Nephron (organoid): ENCODE results near the gene GARNL3.

Experiments
- H3K27ac Mint-ChIP-seq, 3 experiments: 2 replicates each; pipeline ENCODE4 v1.8.0; 2020; ENCODE audit warnings: mixed read lengths in 3 of 3, mild to moderate bottlenecking in 2 of 3, moderate library complexity in 1 of 3
- H3K27me3 Mint-ChIP-seq: 2 replicates; pipeline ENCODE4 v1.8.0; 2021; ENCODE audit warnings: low read depth, mild to moderate bottlenecking, moderate library complexity, mixed read lengths
- H3K36me3 Mint-ChIP-seq: 2 replicates; pipeline ENCODE4 v1.8.0; 2020; ENCODE audit warnings: low read depth, mixed read lengths
- H3K4me1 Mint-ChIP-seq: 2 replicates; pipeline ENCODE4 v1.8.0; 2020; ENCODE audit warnings: mixed read lengths
- H3K4me3 Mint-ChIP-seq, 3 experiments: 2 replicates each; pipeline ENCODE4 v1.8.0; 2020; ENCODE audit warnings: mild to moderate bottlenecking in 3 of 3, mixed read lengths in 3 of 3, moderate library complexity in 2 of 3
- H3K9me3 Mint-ChIP-seq: 2 replicates; pipeline ENCODE4 v1.8.0; 2020; ENCODE audit warnings: mixed read lengths
- TF ChIP-seq, protein P1 (sequence below), 3 experiments: fragments of 200-600 bp; sonication (generic); IDR thresholded peaks; one replicate each; pipeline ENCODE4 v1.5.0; 2021; ENCODE audit warnings: antibody characterized with exemption in 3 of 3; ENCODE audit not compliant: unreplicated experiment in 3 of 3

GARNL3 gene

GRCh38 chr9:127252410-127253318, 11.9 kb upstream of the GARNL3 start:
- peaks cover 3% of the 10 kb centered on the region for H3K4me1 Mint-ChIP-seq
- H3K27ac Mint-ChIP-seq: no peak overlapping the region
- no peak overlapping the region for H3K4me3 Mint-ChIP-seq
- peaks cover 27% of the 10 kb centered on the region for H3K36me3 Mint-ChIP-seq
- TF ChIP-seq, protein P1, sequence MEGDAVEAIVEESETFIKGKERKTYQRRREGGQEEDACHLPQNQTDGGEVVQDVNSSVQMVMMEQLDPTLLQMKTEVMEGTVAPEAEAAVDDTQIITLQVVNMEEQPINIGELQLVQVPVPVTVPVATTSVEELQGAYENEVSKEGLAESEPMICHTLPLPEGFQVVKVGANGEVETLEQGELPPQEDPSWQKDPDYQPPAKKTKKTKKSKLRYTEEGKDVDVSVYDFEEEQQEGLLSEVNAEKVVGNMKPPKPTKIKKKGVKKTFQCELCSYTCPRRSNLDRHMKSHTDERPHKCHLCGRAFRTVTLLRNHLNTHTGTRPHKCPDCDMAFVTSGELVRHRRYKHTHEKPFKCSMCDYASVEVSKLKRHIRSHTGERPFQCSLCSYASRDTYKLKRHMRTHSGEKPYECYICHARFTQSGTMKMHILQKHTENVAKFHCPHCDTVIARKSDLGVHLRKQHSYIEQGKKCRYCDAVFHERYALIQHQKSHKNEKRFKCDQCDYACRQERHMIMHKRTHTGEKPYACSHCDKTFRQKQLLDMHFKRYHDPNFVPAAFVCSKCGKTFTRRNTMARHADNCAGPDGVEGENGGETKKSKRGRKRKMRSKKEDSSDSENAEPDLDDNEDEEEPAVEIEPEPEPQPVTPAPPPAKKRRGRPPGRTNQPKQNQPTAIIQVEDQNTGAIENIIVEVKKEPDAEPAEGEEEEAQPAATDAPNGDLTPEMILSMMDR (IDR thresholded peaks at IDR 0.05; ENCODE audit: unreplicated experiment in 3 of 3): no peak
- H3K9me3 Mint-ChIP-seq: no peaks in the 10 kb centered on the region
- H3K27me3 Mint-ChIP-seq: no peaks in the 10 kb centered on the region

GRCh38 chr9:127253446-127253845, 11.1 kb upstream of the GARNL3 start:
- H3K9me3 Mint-ChIP-seq: no peaks in the 10 kb centered on the region
- H3K4me3 Mint-ChIP-seq: no peak overlapping the region
- H3K4me1 Mint-ChIP-seq: peaks cover 5% of the 10 kb centered on the region
- H3K27ac Mint-ChIP-seq: no peak overlapping the region
- TF ChIP-seq, protein P1 (IDR thresholded peaks at IDR 0.05; ENCODE audit: unreplicated experiment in 3 of 3): no peak
- H3K36me3 Mint-ChIP-seq: peaks cover 27% of the 10 kb centered on the region
- no peaks in the 10 kb centered on the region for H3K27me3 Mint-ChIP-seq

- Mint-ChIP-seq H3K36me3 (peaks cover 19% of the 10 kb centered on the region), H3K4me3 (no peak overlapping the region), H3K27ac (no peak overlapping the region), H3K27me3 (peaks cover 3% of the 10 kb centered on the region), H3K4me1 (peaks cover 14% of the 10 kb centered on the region), H3K9me3 (no peaks in the 10 kb centered on the region)
- TF ChIP-seq, protein P1 (IDR thresholded peaks at IDR 0.05; ENCODE audit: unreplicated experiment in 3 of 3): no peak
Measured at GRCh38 chr9:127255692-127256091, 8.9 kb upstream of the GARNL3 start.

- TF ChIP-seq, protein P1 (IDR thresholded peaks at IDR 0.05; ENCODE audit: unreplicated experiment in 3 of 3): no peak
- peaks cover 14% of the 10 kb centered on the region for H3K4me1 Mint-ChIP-seq
- no peak overlapping the region for H3K4me3 Mint-ChIP-seq
- peaks cover 19% of the 10 kb centered on the region for H3K36me3 Mint-ChIP-seq
- H3K9me3 Mint-ChIP-seq: no peaks in the 10 kb centered on the region
- no peak overlapping the region for H3K27ac Mint-ChIP-seq
- peaks cover 3% of the 10 kb centered on the region for H3K27me3 Mint-ChIP-seq
Measured at GRCh38 chr9:127256324-127256723, 8.2 kb upstream of the GARNL3 start.

- Mint-ChIP-seq H3K9me3 (no peaks in the 10 kb centered on the region), H3K27ac (peak overlapping the region in 2 of 3 experiments; percentile 28 to 79)
- TF ChIP-seq, protein P1 (IDR thresholded peaks at IDR 0.05; ENCODE audit: unreplicated experiment in 3 of 3): no peak
Measured at GRCh38 chr9:127258606-127259471, 5.7 kb upstream of the GARNL3 start.

More at GRCh38 chr9:127258606-127259471, 5.7 kb upstream of the GARNL3 start:
- Mint-ChIP-seq H3K4me3 (no peak overlapping the region), H3K36me3 (peaks cover 8% of the 10 kb centered on the region), H3K27me3 (peaks cover 3% of the 10 kb centered on the region), H3K4me1 (peaks cover 22% of the 10 kb centered on the region)
